ENCODE measurements around the gene ANKRD33B.

The ANKRD33B gene

GRCh38 chr5:10702911-10703491 lies 139.1 kb downstream of the ANKRD33B start:
- DNase-seq = no peak

GRCh38 chr5:10703676-10704075 lies 139.8 kb downstream of the ANKRD33B start:
- no peak for DNase-seq

GRCh38 chr5:10704949-10705621 lies 141.2 kb downstream of the ANKRD33B start:
- no peak for DNase-seq

GRCh38 chr5:10705747-10706146 lies 141.9 kb downstream of the ANKRD33B start:
- no peak for DNase-seq

- no peak for DNase-seq
Observed at GRCh38 chr5:10706326-10706725, 142.5 kb downstream of the ANKRD33B start.
